Measurements from ENCODE around the gene ZNF362. TPM values are rescaled to one million over a fixed set of nuclear protein-coding genes. Genes with fewer than 3 reads are reported as not detected.

Gene ZNF362
- total and polyA plus RNA-seq, 2 of the 13 experiments (the other 11 are each of a cell fraction or from before 2014, with no cell fraction given): 8.3 to 14.2 TPM

- TF ChIP-seq TERF1 (CRISPR knock-in tag; IDR thresholded peaks at IDR 0.05): no peak
- no peak for TF ChIP-seq ZNF383 (CRISPR knock-in tag; IDR thresholded peaks at IDR 0.05; ENCODE audit: borderline replicate concordance)
- peak; percentile 73; the same call in 1 of the 2 replicates for TF ChIP-seq ZNF230 (CRISPR knock-in tag; IDR thresholded peaks at IDR 0.05)
- TF ChIP-seq ZBTB34 (CRISPR knock-in tag; IDR thresholded peaks at IDR 0.05): no peak; the same call in 1 of the 2 replicates
- TF ChIP-seq GTF3A (CRISPR knock-in tag; conservative IDR thresholded peaks at IDR 0.05): no peak
- TF ChIP-seq KLF6 (CRISPR knock-in tag; IDR thresholded peaks at IDR 0.05): no peak
- TF ChIP-seq FOXO1 (CRISPR knock-in tag; IDR thresholded peaks at IDR 0.05): peak; percentile 95
- no peak; the same call in 1 of the 2 replicates for TF ChIP-seq ZNF816 (CRISPR knock-in tag; IDR thresholded peaks at IDR 0.05; ENCODE audit: borderline replicate concordance)
- no peak for TF ChIP-seq ZSCAN22 (CRISPR knock-in tag; IDR thresholded peaks at IDR 0.05)
- no peak for TF ChIP-seq ZNF777 (CRISPR knock-in tag; IDR thresholded peaks at IDR 0.05)
- no peak; the same call in 1 of the 2 replicates for TF ChIP-seq SRF (IDR thresholded peaks at IDR 0.05; ENCODE audit: low read depth, low read length)
- TF ChIP-seq TOE1 (CRISPR knock-in tag; IDR thresholded peaks at IDR 0.05): no peak
- no peak for TF ChIP-seq IRF9 (CRISPR knock-in tag; IDR thresholded peaks at IDR 0.05; ENCODE audit: borderline replicate concordance)
- TF ChIP-seq ATF7-NPFF (CRISPR knock-in tag; IDR thresholded peaks at IDR 0.05; ENCODE audit: low read depth): peak; percentile 49; the same call in 1 of the 2 replicates
- TF ChIP-seq HNRNPK (IDR thresholded peaks at IDR 0.05; ENCODE audit: low read depth, low read length, poor library complexity, severe bottlenecking): no peak
- TF ChIP-seq, protein P1, sequence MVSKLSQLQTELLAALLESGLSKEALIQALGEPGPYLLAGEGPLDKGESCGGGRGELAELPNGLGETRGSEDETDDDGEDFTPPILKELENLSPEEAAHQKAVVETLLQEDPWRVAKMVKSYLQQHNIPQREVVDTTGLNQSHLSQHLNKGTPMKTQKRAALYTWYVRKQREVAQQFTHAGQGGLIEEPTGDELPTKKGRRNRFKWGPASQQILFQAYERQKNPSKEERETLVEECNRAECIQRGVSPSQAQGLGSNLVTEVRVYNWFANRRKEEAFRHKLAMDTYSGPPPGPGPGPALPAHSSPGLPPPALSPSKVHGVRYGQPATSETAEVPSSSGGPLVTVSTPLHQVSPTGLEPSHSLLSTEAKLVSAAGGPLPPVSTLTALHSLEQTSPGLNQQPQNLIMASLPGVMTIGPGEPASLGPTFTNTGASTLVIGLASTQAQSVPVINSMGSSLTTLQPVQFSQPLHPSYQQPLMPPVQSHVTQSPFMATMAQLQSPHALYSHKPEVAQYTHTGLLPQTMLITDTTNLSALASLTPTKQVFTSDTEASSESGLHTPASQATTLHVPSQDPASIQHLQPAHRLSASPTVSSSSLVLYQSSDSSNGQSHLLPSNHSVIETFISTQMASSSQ (IDR thresholded peaks at IDR 0.05; ENCODE audit: low read depth): peak; percentile 87
- TF ChIP-seq, protein P1 (CRISPR knock-in tag; IDR thresholded peaks at IDR 0.05; ENCODE audit: borderline replicate concordance): peak; percentile 93; the same call in 1 of the 2 replicates
- TF ChIP-seq ZNF446 (CRISPR knock-in tag; IDR thresholded peaks at IDR 0.05): no peak
Observed at GRCh38 chr1:33342041-33342723, 85.9 kb downstream of the ZNF362 start (continued).

Data from HepG2 (cell line).